BLaER1 (cell line): ENCODE results near the gene CLSTN2.

Source experiments
- H3K27ac ChIP-seq: shearing (Covaris generic); formaldehyde crosslinking; 2 replicates; pipeline ENCODE4 v1.8.1; 2022
- H3K27me3 ChIP-seq: shearing (Covaris generic); formaldehyde crosslinking; 2 replicates; pipeline ENCODE4 v1.8.1; 2022
- H3K36me3 ChIP-seq: shearing (Covaris generic); formaldehyde crosslinking; 2 replicates; pipeline ENCODE4 v1.8.1; 2022
- H3K4me1 ChIP-seq: shearing (Covaris generic); formaldehyde crosslinking; 2 replicates; pipeline ENCODE4 v1.8.1; 2022
- H3K4me2 ChIP-seq: shearing (Covaris generic); formaldehyde crosslinking; 2 replicates; pipeline ENCODE4 v1.8.1; 2022
- H3K4me3 ChIP-seq: shearing (Covaris generic); formaldehyde crosslinking; 2 replicates; pipeline ENCODE4 v1.8.1; 2022
- H3K9ac ChIP-seq: shearing (Covaris generic); formaldehyde crosslinking; 2 replicates; pipeline ENCODE4 v1.8.1; 2022
- H3K9me3 ChIP-seq: shearing (Covaris generic); formaldehyde crosslinking; 2 replicates; pipeline ENCODE4 v1.8.1; 2022
- H4K20me1 ChIP-seq: shearing (Covaris generic); formaldehyde crosslinking; 2 replicates; pipeline ENCODE4 v1.8.1; 2022
- Cebpa-rat ChIP-seq: shearing (Covaris generic); IDR thresholded peaks from 2 replicates; pipeline ENCODE4 v1.8.1; 2022

The CLSTN2 gene

DNA sequence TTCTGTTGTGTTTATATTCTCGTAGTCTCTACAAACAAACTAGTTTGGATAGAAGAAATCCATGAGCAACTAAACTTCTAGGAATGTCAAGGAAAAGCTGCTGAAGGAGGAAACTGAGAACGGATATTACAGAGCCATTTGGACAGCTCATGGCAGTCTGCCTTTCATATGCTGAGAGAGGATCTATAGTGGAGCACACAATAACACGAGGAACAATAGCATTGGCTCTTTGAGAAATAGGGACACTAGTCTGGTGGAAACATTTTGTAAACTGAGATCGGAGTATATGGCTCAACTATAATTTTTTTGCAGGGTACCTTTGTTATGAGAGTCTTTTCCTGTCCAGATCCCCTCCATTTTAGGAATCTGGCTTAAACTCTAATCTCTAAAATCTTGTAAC, 200.5 kb downstream of the CLSTN2 start:
- Histone ChIP-seq H3K9me3 (no peaks in the 10 kb centered on the region), H3K4me2 (no peak overlapping the region), H3K36me3 (no peaks in the 10 kb centered on the region), H4K20me1 (no peaks in the 10 kb centered on the region), H3K4me3 (no peak overlapping the region), H3K4me1 (no peaks in the 10 kb centered on the region), H3K27me3 (no peaks in the 10 kb centered on the region), H3K27ac (no peak overlapping the region), H3K9ac (no peak overlapping the region)
- TF ChIP-seq Cebpa-rat, result no peak

DNA sequence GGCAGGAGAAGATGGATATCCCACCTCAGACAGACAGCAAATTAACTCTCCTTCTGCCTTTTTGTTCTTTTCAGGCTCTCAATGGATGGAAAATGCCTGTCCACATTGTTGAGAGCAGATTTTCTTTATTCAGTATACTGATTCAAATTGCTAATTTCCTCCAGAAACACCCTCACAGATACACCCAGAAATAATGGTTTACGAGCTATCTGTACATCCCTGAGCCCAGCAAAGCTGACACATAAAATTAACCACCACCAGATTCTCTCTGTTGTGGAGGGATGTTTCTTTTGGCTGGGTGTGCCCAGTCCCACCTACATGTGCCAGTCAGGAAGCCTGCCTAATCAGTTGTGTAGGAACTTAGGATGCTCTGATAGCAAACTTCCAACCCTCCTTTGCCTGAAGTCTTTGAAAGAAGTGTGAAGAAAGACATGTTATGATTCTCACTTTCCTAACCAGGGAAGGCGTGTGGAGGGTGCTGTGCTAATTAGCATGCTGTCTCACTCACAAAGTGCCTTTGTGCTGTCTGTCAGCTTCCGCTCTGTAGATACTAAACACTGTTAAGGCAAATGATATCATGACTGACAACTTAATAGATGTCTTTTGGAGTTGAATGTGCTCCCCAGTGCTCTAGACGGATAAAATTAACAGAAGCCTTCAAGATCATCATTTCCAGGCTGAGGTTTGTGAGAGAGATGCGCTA, 208.5 kb downstream of the CLSTN2 start:
- Histone ChIP-seq H3K4me1 (no peaks in the 10 kb centered on the region), H3K36me3 (no peaks in the 10 kb centered on the region), H3K4me2 (no peak overlapping the region), H4K20me1 (no peaks in the 10 kb centered on the region), H3K9ac (no peak overlapping the region), H3K4me3 (no peak overlapping the region), H3K9me3 (no peaks in the 10 kb centered on the region), H3K27ac (no peak overlapping the region), H3K27me3 (no peaks in the 10 kb centered on the region)
- TF ChIP-seq Cebpa-rat, result no peak

DNA sequence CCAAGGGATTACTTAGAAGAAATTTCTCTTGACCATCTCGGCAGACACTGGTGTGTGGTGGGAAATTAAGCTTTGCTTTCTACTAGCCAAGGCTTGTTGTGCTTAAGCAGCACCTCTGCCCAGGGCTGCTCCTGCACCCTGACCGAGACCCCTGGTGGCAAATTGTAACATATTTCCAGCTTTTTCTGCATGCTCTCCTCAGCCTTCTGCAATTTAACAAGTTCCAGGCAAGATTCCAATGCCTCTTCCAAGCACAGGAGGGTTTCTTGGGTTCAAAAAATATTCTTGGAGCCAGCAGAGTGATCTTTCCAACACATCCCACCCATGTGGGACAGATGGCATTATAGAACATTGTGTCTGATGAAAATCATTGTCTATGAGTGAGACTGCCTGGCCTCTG, 210.5 kb downstream of the CLSTN2 start:
- Histone ChIP-seq H3K9ac (no peak overlapping the region), H3K27me3 (no peaks in the 10 kb centered on the region), H3K9me3 (no peaks in the 10 kb centered on the region), H3K4me2 (no peak overlapping the region), H3K4me1 (no peaks in the 10 kb centered on the region), H3K4me3 (no peak overlapping the region), H4K20me1 (no peaks in the 10 kb centered on the region), H3K36me3 (no peaks in the 10 kb centered on the region), H3K27ac (no peak overlapping the region)
- no peak for TF ChIP-seq Cebpa-rat

GRCh38 chr3:140146668-140147067, 211.7 kb downstream of the CLSTN2 start:
- Histone ChIP-seq H3K9me3 (no peaks in the 10 kb centered on the region), H3K9ac (no peak overlapping the region), H4K20me1 (no peaks in the 10 kb centered on the region), H3K27me3 (no peaks in the 10 kb centered on the region), H3K27ac (no peak overlapping the region), H3K4me2 (no peak overlapping the region), H3K4me3 (no peak overlapping the region), H3K36me3 (no peaks in the 10 kb centered on the region), H3K4me1 (no peaks in the 10 kb centered on the region)
- no peak for TF ChIP-seq Cebpa-rat

DNA sequence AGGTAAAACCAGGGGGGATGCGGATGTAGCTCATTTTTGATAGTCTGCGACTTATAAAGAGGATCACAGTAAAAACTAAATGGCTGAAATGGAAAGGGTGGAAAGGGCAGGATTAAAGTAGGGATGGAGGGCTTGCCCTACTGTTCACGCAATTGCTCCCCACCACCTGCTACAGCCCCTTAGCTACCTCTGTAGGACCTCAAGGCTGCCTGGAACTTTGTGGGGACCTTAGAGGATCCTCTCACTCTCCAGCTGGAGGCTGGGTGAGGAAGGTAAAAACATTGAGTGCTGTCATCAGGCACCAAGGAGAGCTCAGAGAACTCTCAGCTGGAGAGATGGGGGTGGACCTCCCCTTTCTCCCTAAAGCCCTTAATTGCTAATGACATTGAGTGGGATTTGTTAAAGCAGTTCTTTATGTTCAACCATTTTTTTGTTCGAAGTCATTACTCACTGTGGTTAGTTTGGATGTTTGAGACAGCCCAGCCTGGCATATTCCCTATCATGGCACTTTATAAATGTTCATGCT, 213.0 kb downstream of the CLSTN2 start:
- Histone ChIP-seq H3K36me3 (no peaks in the 10 kb centered on the region), H3K4me1 (no peaks in the 10 kb centered on the region), H3K9ac (no peak overlapping the region), H4K20me1 (no peaks in the 10 kb centered on the region), H3K4me3 (no peak overlapping the region), H3K27me3 (no peaks in the 10 kb centered on the region), H3K4me2 (no peak overlapping the region), H3K27ac (no peak overlapping the region), H3K9me3 (no peaks in the 10 kb centered on the region)
- no peak for TF ChIP-seq Cebpa-rat

GRCh38 chr3:140148824-140149390, 213.9 kb downstream of the CLSTN2 start:
- no peak for TF ChIP-seq Cebpa-rat
- Histone ChIP-seq H3K9me3 (no peaks in the 10 kb centered on the region), H3K4me1 (no peaks in the 10 kb centered on the region), H3K36me3 (no peaks in the 10 kb centered on the region), H3K4me2 (no peak overlapping the region), H3K27ac (no peak overlapping the region), H4K20me1 (no peaks in the 10 kb centered on the region), H3K27me3 (no peaks in the 10 kb centered on the region), H3K4me3 (no peak overlapping the region), H3K9ac (no peak overlapping the region)

DNA sequence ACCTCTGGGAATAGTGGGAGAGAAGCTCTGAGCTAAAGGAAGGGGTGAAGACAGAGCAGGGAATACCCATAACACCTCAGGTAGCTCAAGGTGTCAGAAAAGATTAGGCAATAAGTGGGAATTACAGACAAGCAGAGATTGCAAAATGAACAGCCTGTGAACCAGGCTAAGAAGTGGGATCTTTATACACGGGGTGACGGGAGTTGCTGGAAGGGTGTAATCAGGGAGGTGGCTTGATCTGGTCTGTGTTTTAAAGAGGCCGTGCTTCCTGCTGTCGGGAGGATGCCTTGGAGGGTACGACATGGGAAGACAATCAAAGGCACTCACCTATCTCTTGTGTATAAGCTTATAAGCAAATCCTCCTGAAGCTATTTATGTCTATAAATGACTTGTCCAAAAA, 216.3 kb downstream of the CLSTN2 start:
- Histone ChIP-seq H3K9me3 (no peaks in the 10 kb centered on the region), H3K4me3 (no peak overlapping the region), H3K4me2 (no peak overlapping the region), H4K20me1 (no peaks in the 10 kb centered on the region), H3K4me1 (no peaks in the 10 kb centered on the region), H3K9ac (no peak overlapping the region), H3K27me3 (no peaks in the 10 kb centered on the region), H3K36me3 (no peaks in the 10 kb centered on the region), H3K27ac (no peak overlapping the region)
- no peak for TF ChIP-seq Cebpa-rat

DNA sequence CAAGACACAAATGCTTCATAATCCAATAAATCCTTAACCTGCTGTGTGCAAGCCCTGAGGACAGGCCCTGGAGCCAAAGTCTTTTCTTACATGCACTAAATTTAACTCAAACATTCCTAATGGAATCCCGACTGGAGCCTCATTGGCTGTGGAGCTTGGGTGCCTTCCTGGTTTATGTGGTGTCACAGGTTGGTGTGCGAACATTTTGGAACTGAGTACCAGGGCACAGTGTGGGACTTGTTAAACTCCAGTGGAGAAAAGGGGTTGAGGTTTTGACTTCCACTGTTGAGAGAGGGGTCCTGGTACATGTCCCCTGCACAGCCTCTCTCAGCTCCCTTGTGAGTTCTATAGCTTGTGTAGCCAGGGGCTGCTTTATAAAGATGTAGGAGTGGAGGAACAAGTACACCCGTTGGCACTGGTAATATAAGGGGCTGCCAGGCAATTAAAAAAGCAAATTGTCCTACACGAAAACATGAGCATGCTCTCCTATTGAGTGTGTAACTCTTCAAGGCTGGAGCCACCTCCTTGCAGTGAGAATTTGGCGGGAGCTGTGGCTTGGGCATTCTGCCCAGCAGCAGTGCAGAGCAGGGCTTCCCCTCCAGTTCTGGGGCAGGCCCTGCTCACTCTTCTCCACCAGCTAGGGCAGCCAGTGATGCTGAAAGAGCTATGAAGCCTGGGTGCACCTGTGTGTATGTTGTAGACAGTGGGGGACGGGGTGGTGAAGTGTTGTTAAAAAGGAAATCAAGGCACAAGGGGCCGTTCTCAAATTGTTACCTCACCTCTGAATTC, 218.1 kb downstream of the CLSTN2 start:
- H4K20me1 ChIP-seq, result no peaks in the 10 kb centered on the region
- H3K36me3 ChIP-seq, result no peaks in the 10 kb centered on the region
- no peak overlapping the region for H3K27ac ChIP-seq
- no peak overlapping the region for H3K4me2 ChIP-seq
- no peaks in the 10 kb centered on the region for H3K27me3 ChIP-seq
- TF ChIP-seq Cebpa-rat, result no peak
- H3K4me1 ChIP-seq, result no peaks in the 10 kb centered on the region
- no peak overlapping the region for H3K4me3 ChIP-seq
- H3K9me3 ChIP-seq, result no peaks in the 10 kb centered on the region
- no peak overlapping the region for H3K9ac ChIP-seq

DNA sequence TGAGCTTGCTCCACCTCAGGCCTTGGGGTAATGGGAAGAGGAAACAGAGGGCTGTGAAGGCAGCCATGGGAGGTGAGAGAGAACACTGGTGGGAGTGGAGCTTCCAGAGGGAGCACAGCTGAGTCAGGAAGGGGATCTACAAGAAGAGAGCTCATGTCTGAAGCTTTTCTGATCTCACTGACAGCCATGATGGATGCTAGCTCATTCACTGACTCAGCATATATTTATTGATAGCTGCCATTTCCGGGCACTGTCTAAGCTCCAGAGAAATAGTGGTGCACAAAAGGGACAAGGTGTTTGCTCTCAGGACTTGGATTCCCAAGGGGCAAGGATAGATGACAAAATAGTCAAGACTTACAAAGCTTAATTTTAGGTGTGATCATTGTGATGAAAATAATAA, 218.8 kb downstream of the CLSTN2 start:
- H4K20me1 ChIP-seq, result no peaks in the 10 kb centered on the region
- no peak for TF ChIP-seq Cebpa-rat
- H3K4me1 ChIP-seq, result no peaks in the 10 kb centered on the region
- H3K4me2 ChIP-seq, result no peak overlapping the region
- no peak overlapping the region for H3K27ac ChIP-seq
- H3K36me3 ChIP-seq, result no peaks in the 10 kb centered on the region
- H3K27me3 ChIP-seq, result no peaks in the 10 kb centered on the region
- H3K9ac ChIP-seq, result no peak overlapping the region
- no peaks in the 10 kb centered on the region for H3K9me3 ChIP-seq
- no peak overlapping the region for H3K4me3 ChIP-seq

DNA sequence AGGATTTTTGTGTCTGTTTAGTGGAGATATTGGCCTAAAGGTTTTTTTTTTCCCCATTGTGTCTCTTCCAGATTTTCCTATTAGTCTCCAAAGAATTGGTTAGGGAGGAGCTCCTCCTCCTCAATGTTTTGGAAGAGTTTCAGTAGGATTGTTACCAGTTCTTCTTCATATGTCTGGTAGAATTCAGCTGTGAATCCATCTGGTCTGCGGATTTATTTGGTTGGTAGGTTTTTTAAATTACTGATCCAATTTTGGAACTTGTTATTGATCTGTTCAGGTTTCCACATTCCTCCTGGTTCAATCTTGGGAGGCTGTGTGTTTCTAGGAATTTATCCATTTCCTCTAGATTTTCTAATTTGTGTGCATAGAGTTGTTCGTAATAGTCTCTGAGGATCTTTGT, 222.2 kb downstream of the CLSTN2 start:
- no peaks in the 10 kb centered on the region for H3K9me3 ChIP-seq
- H3K27me3 ChIP-seq, result no peaks in the 10 kb centered on the region
- TF ChIP-seq Cebpa-rat, result no peak
- no peaks in the 10 kb centered on the region for H3K36me3 ChIP-seq
- no peak overlapping the region for H3K27ac ChIP-seq
- no peaks in the 10 kb centered on the region for H3K4me1 ChIP-seq
- no peak overlapping the region for H3K4me3 ChIP-seq
- H3K9ac ChIP-seq, result no peak overlapping the region
- no peaks in the 10 kb centered on the region for H4K20me1 ChIP-seq
- H3K4me2 ChIP-seq, result no peak overlapping the region
